Osteocyte (in vitro differentiated cells): ENCODE measurements around the gene POLR1G. TPM values are rescaled to one million over a fixed set of nuclear protein-coding genes. Genes with fewer than 3 reads are reported as not detected.

Experiments used
- DNase-seq: peaks from one replicate; pipeline ENCODE4 v3.0.0; 2021; ENCODE audit warnings: mixed read lengths; ENCODE audit not compliant: unreplicated experiment; ENCODE audit errors: extremely low spot score
- H3K27ac Mint-ChIP-seq: one replicate; pipeline ENCODE4 v1.8.0; 2021; ENCODE audit warnings: mild to moderate bottlenecking, mixed read lengths; ENCODE audit not compliant: unreplicated experiment
- H3K27me3 Mint-ChIP-seq: one replicate; pipeline ENCODE4 v1.8.0; 2021; ENCODE audit warnings: mixed read lengths; ENCODE audit not compliant: unreplicated experiment
- H3K36me3 Mint-ChIP-seq: one replicate; pipeline ENCODE4 v1.8.0; 2021; ENCODE audit warnings: mixed read lengths; ENCODE audit not compliant: unreplicated experiment
- H3K4me1 Mint-ChIP-seq: one replicate; pipeline ENCODE4 v1.8.0; 2021; ENCODE audit warnings: mixed read lengths; ENCODE audit not compliant: unreplicated experiment
- H3K4me3 Mint-ChIP-seq: one replicate; pipeline ENCODE4 v1.8.0; 2021; ENCODE audit warnings: mild to moderate bottlenecking, moderate library complexity, mixed read lengths; ENCODE audit not compliant: unreplicated experiment
- H3K9me3 Mint-ChIP-seq: one replicate; pipeline ENCODE4 v1.8.0; 2021; ENCODE audit warnings: mixed read lengths; ENCODE audit not compliant: unreplicated experiment
- total RNA-seq: library from RNA; stranded (reverse); gene quantifications from 2 replicates; pipeline ENCODE4 v1.2.1, GENCODE V29; 2021
- TF ChIP-seq, protein P1 (sequence below): fragments of 200-600 bp; sonication (generic); IDR thresholded peaks from 2 replicates; pipeline ENCODE4 v1.5.0; 2021; ENCODE audit warnings: antibody characterized with exemption, mild to moderate bottlenecking, moderate library complexity

Gene POLR1G
- total RNA-seq, 1 donor from 2014 or later, result 7.6 TPM

DNA sequence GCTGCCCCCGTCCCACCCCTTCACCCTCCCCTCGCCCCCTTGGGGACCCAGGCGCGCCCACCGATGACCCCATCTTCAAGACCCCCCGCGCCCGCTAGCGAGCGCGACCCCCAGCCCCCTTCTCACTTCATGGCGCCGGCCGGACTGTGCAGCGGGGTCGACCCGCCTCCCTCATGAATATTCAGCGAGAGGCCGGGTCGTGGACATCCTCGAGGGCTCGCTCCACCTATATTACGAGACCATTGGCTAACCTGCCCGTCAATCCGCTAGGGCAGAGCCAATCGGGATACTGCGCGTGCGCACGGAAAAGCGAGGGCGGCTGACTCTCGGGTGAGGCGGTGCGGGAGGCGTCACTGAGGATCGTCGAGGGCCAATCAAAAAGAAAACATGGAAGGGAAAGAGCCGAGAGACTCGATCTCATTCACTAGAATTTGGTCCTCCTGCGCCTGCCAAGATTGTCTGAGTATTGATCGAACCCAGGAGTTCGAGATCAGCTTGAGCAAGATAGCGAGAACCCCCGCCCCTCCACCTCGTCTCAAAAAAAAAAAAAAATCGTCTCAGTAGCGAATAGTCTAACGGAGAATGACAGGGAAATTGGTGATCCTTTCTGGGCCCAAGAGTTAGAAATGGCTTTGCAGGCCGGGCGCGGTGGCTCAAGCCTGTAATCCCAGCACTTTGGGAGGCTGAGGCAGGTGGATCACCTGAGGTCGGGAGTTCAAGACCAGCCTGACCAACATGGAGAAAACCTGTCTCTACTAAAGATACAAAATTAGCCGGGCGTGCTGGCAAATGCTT lies 35.8 kb upstream of the POLR1G start, which contains the start of gene ERCC2:
Gene ERCC2, minus strand, starts transcription at position 164 of the 795 bp plus-strand sequence. Its CDS starts 33 bp downstream, at position 131.
- peak within 1 kb of the TSS; percentile 91 for H3K4me3 Mint-ChIP-seq
- H3K9me3 Mint-ChIP-seq, result no peaks in the 10 kb centered on the region
- H3K27ac Mint-ChIP-seq, result peak within 1 kb of the TSS; percentile 100
- no peaks in the 10 kb centered on the region for H3K36me3 Mint-ChIP-seq
- peak; percentile 100 for DNase-seq
- no peaks in the 10 kb centered on the region for H3K27me3 Mint-ChIP-seq
- TF ChIP-seq, protein P1, sequence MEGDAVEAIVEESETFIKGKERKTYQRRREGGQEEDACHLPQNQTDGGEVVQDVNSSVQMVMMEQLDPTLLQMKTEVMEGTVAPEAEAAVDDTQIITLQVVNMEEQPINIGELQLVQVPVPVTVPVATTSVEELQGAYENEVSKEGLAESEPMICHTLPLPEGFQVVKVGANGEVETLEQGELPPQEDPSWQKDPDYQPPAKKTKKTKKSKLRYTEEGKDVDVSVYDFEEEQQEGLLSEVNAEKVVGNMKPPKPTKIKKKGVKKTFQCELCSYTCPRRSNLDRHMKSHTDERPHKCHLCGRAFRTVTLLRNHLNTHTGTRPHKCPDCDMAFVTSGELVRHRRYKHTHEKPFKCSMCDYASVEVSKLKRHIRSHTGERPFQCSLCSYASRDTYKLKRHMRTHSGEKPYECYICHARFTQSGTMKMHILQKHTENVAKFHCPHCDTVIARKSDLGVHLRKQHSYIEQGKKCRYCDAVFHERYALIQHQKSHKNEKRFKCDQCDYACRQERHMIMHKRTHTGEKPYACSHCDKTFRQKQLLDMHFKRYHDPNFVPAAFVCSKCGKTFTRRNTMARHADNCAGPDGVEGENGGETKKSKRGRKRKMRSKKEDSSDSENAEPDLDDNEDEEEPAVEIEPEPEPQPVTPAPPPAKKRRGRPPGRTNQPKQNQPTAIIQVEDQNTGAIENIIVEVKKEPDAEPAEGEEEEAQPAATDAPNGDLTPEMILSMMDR, result no peak
- peaks cover 22% of the 10 kb centered on the region for H3K4me1 Mint-ChIP-seq

DNA sequence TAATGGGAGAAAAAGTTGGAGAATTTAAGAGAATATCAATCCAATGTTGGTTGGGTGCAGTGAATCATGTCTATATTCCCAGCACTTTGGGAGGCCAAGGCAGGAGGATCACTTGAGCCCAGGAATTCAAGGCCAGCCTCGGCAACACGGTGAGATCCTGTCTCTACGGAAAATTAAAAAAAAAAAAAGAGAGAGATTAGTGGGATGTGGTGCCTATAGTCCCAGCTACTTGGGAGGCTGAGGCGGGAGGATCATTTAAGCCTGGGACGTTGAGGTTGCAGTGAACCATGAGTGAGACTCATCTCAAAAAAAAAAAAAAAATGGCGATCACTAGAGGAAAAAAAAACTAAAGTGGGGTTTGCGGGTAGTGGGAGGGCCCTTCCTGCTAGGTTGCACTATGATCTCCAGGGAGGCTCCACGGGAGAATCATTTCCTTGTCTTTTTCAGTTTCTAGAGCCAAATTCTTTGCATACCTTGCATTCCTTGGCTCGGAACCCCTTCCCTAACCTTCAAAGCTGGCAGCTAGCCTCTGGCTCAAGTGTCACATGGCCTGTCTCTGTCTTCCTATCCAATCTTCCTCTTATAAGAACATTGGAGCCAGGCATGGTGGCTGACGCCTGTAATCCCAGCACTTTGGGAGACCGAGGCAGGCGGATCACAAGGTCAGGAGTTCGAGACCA lies 30.3 kb upstream of the POLR1G start:
- H3K9me3 Mint-ChIP-seq, result no peaks in the 10 kb centered on the region
- no peak overlapping the region for H3K4me3 Mint-ChIP-seq
- DNase-seq, result no peak

DNA sequence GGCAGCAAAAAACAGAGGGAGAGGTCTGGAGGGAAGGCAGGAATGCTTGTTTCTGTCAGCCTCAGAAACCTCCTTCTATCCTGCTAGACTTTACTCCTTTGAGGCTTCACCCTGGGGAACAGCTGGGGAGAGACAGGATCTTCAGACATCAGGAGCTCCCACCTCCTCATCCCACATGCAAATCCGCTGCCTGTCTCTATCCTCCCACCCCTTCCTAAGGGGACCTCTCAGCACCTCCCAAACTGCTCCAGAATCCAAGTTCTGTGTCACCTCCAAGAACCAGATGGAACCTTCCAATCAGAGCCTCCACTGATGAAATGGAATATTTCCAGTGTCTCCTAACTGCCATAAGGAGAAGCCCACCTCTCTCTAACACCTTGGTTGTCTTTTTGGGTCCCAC lies 26.3 kb upstream of the POLR1G start:
- no peak overlapping the region for H3K4me3 Mint-ChIP-seq
- DNase-seq, result no peak
- H3K27ac Mint-ChIP-seq, result peak overlapping the region; percentile 32
- H3K27me3 Mint-ChIP-seq, result no peaks in the 10 kb centered on the region
- TF ChIP-seq, protein P1, result no peak
- H3K9me3 Mint-ChIP-seq, result no peaks in the 10 kb centered on the region
- peaks cover 23% of the 10 kb centered on the region for H3K4me1 Mint-ChIP-seq
- H3K36me3 Mint-ChIP-seq, result no peaks in the 10 kb centered on the region

More for the DNA sequence above, 30.3 kb upstream of the POLR1G start:
- no peaks in the 10 kb centered on the region for H3K36me3 Mint-ChIP-seq
- peak overlapping the region; percentile 85 for H3K27ac Mint-ChIP-seq
- H3K4me1 Mint-ChIP-seq, result peaks cover 26% of the 10 kb centered on the region
- TF ChIP-seq, protein P1, result no peak
- H3K27me3 Mint-ChIP-seq, result no peaks in the 10 kb centered on the region

DNA sequence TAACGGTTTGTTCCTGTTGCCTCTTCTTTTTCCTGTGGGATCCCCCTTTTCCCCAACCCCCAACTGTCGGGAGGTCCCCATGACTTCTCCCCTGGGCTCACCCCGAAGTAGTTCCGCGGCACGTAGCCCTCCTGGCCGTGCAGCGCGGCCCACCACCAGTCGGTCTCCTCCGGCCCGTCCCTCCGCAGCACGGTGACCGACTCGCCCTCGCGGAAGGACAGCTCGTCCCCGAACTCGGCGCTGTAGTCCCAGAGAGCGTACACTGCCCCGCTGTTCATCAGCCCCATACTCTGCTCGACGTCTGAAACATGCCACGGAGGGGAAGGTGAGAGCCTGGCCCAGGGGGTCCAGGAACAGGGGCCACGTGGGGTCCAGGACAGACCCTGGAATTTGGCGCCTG lies 24.0 kb upstream of the POLR1G start:
- Mint-ChIP-seq H3K27ac (no peak overlapping the region), H3K27me3 (no peaks in the 10 kb centered on the region), H3K9me3 (no peaks in the 10 kb centered on the region), H3K36me3 (no peaks in the 10 kb centered on the region), H3K4me1 (peaks cover 12% of the 10 kb centered on the region), H3K4me3 (no peak overlapping the region)
- DNase-seq, result no peak
- TF ChIP-seq, protein P1, result no peak
